Fibroblast of the conjunctiva (primary cell): ENCODE data around the gene BMP5.
"Not testable (repeated sequence)": the region's sequence is repeated elsewhere in the genome, so short reads cannot be mapped to it uniquely, and the experiment has no call there.

ENCODE experiments used
- DNase-seq: peaks from one replicate; pipeline ENCODE4 v3.0.0-alpha.2; 2010; ENCODE audit warnings: low read depth

BMP5 gene

GRCh38 chr6:55875400-55875799, at the start of gene BMP5:
Gene BMP5 (minus strand): TSS chr6:55875590. CDS start chr6:55874865, 725 bp downstream.
- DNase-seq = no peak

- no peak for DNase-seq
These were observed 47.0 kb upstream of the BMP5 start for GRCh38 chr6:55922406-55922805.

GRCh38 chr6:55919716-55920308, 44.4 kb upstream of the BMP5 start:
- no peak for DNase-seq

- DNase-seq = peak; percentile 70
These were observed 43.2 kb upstream of the BMP5 start for GRCh38 chr6:55918639-55919038.

- DNase-seq = peak; percentile 88
These were observed 42.5 kb upstream of the BMP5 start for GRCh38 chr6:55917751-55918415.

- no peak for DNase-seq
These were observed 40.8 kb upstream of the BMP5 start for GRCh38 chr6:55916188-55916587.

- DNase-seq = peak; percentile 24
These were observed 38.1 kb upstream of the BMP5 start for GRCh38 chr6:55913228-55914195.

GRCh38 chr6:55910466-55910865, 35.1 kb upstream of the BMP5 start:
- not testable (repeated sequence) for DNase-seq

- DNase-seq = not testable (repeated sequence)
These were observed 34.5 kb upstream of the BMP5 start for GRCh38 chr6:55909911-55910310.

- DNase-seq = no peak
These were observed 27.4 kb upstream of the BMP5 start for GRCh38 chr6:55902796-55903195.

GRCh38 chr6:55901765-55902270, 26.4 kb upstream of the BMP5 start:
- DNase-seq = no peak

GRCh38 chr6:55898342-55898741, 23.0 kb upstream of the BMP5 start:
- DNase-seq = no peak

GRCh38 chr6:55897346-55897745, 22.0 kb upstream of the BMP5 start:
- no peak for DNase-seq

- no peak for DNase-seq
These were observed 20.8 kb upstream of the BMP5 start for GRCh38 chr6:55895972-55896730.

GRCh38 chr6:55892749-55893357, 17.5 kb upstream of the BMP5 start:
- no peak for DNase-seq

- DNase-seq = no peak
These were observed 13.5 kb upstream of the BMP5 start for GRCh38 chr6:55888917-55889316.

- DNase-seq = no peak
These were observed 10.9 kb upstream of the BMP5 start for GRCh38 chr6:55886185-55886836.

GRCh38 chr6:55882718-55883569, 7.6 kb upstream of the BMP5 start:
- DNase-seq = peak; percentile 79

GRCh38 chr6:55877283-55877682, 1.9 kb upstream of the BMP5 start:
- DNase-seq = no peak

- no peak for DNase-seq
These were observed 1.1 kb downstream of the BMP5 start for GRCh38 chr6:55874316-55874715.
